GM06990 (cell line): ENCODE results near the gene KIF6.

Experiments used
- DNase-seq: peaks from one replicate; pipeline ENCODE4 v3.0.0-alpha.2; 2011; ENCODE audit not compliant: insufficient read length; ENCODE audit errors: extremely low read depth
- H3K27me3 ChIP-seq: replicated peaks from 2 replicates; pipeline ENCODE4 v1.6.0; 2011; ENCODE audit warnings: low read length; ENCODE audit not compliant: control insufficient read depth, insufficient read depth
- H3K36me3 ChIP-seq: 2 replicates; pipeline ENCODE4 v1.5.1; 2011; ENCODE audit warnings: low read length; ENCODE audit not compliant: control insufficient read depth, insufficient read depth
- H3K4me3 ChIP-seq: replicated peaks from 2 replicates; pipeline ENCODE4 v1.5.1; 2011; ENCODE audit warnings: low read depth, mild to moderate bottlenecking, control low read depth, low read length
- CTCF ChIP-seq: IDR thresholded peaks from 2 replicates; pipeline ENCODE4 v1.5.1; 2011; ENCODE audit warnings: low read length, control low read depth, mild to moderate bottlenecking, inconsistent platforms; ENCODE audit not compliant: insufficient read depth, poor library complexity, severe bottlenecking

The KIF6 gene

GRCh38 chr6:39765508-39766065 lies 40.4 kb upstream of the KIF6 start:
- Histone ChIP-seq H3K27me3 (no peaks in the 10 kb centered on the region), H3K36me3 (no peaks in the 10 kb centered on the region), H3K4me3 (no peak overlapping the region)
- no peak for DNase-seq
- no peak for TF ChIP-seq CTCF

- no peaks in the 10 kb centered on the region for H3K27me3 ChIP-seq
- H3K4me3 ChIP-seq: no peak overlapping the region
- no peak for TF ChIP-seq CTCF
- H3K36me3 ChIP-seq: no peaks in the 10 kb centered on the region
- DNase-seq: no peak
Measured at GRCh38 chr6:39760226-39760952, 35.2 kb upstream of the KIF6 start.

GRCh38 chr6:39758905-39759605 lies 33.8 kb upstream of the KIF6 start:
- no peak for TF ChIP-seq CTCF
- Histone ChIP-seq H3K27me3 (no peaks in the 10 kb centered on the region), H3K36me3 (no peaks in the 10 kb centered on the region), H3K4me3 (no peak overlapping the region)
- DNase-seq: no peak

GRCh38 chr6:39756582-39756981 lies 31.4 kb upstream of the KIF6 start:
- H3K4me3 ChIP-seq: no peak overlapping the region
- no peaks in the 10 kb centered on the region for H3K27me3 ChIP-seq
- no peak for TF ChIP-seq CTCF
- no peak for DNase-seq
- H3K36me3 ChIP-seq: no peaks in the 10 kb centered on the region

GRCh38 chr6:39755231-39755630 lies 30.0 kb upstream of the KIF6 start:
- DNase-seq: no peak
- H3K4me3 ChIP-seq: no peak overlapping the region
- no peaks in the 10 kb centered on the region for H3K36me3 ChIP-seq
- no peak for TF ChIP-seq CTCF
- H3K27me3 ChIP-seq: no peaks in the 10 kb centered on the region
